ENCODE data around the gene PAH. TPM values are rescaled to one million over a fixed set of nuclear protein-coding genes. Genes with fewer than 3 reads are reported as not detected.

Gene PAH
- total and polyA plus RNA-seq, 2 of the 8 experiments (the other 6 are each of a cell fraction or from before 2014, with no cell fraction given) = 3.9 to 9.0 TPM

- TF ChIP-seq CEBPB (IDR thresholded peaks at IDR 0.05; ENCODE audit: low read depth, low read length) (no peak), BACH1 (IDR thresholded peaks at IDR 0.05; ENCODE audit: low read length) (no peak), PHF8 (conservative IDR thresholded peaks at IDR 0.05; ENCODE audit: low read depth, low read length) (no peak), BCL11A (IDR thresholded peaks at IDR 0.05; ENCODE audit: low read depth in 2 of 2, low read length in 2 of 2) (no peak), EGR1 (IDR thresholded peaks at IDR 0.05; ENCODE audit: borderline replicate concordance, low read depth, low read length) (no peak; the same call in 1 of the 2 replicates), EP300 (IDR thresholded peaks at IDR 0.05; ENCODE audit: borderline replicate concordance in 1 of 2, low read depth in 2 of 2, low read length in 2 of 2) (no peak), EZH2 (IDR thresholded peaks at IDR 0.05; ENCODE audit: low read depth, low read length, severe bottlenecking) (peak; percentile 89), HDAC2 (IDR thresholded peaks at IDR 0.05; ENCODE audit: borderline replicate concordance in 1 of 2, low read depth in 2 of 2, low read length in 2 of 2) (no peak), RFX5 (IDR thresholded peaks at IDR 0.05; ENCODE audit: borderline replicate concordance, low read depth, low read length) (no peak), E2F6 (IDR thresholded peaks at IDR 0.05) (peak; percentile 28; the same call in 1 of the 2 replicates), SP1 (IDR thresholded peaks at IDR 0.05; ENCODE audit: low read depth, low read length) (no peak), NRF1 (IDR thresholded peaks at IDR 0.05; ENCODE audit: low read depth, low read length) (no peak), RAD21 (IDR thresholded peaks at IDR 0.05 in 1 of 2, conservative IDR thresholded peaks at IDR 0.05 in 1 of 2; ENCODE audit: low read depth in 2 of 2, low read length in 2 of 2) (no peak), ATF3 (IDR thresholded peaks at IDR 0.05; ENCODE audit: insufficient read depth, low read depth, low read length) (no peak), TAF7 (optimal IDR thresholded peaks at IDR 0.05; ENCODE audit: borderline replicate concordance, low read depth, low read length) (no peak), TAF1 (IDR thresholded peaks at IDR 0.05; ENCODE audit: low read depth, low read length) (0 out of 2 replicates have a peak, but pooled peaks have one; percentile 17), USF2 (IDR thresholded peaks at IDR 0.05; ENCODE audit: low read length) (no peak), GTF2F1 (IDR thresholded peaks at IDR 0.05; ENCODE audit: borderline replicate concordance, low read depth, low read length) (no peak), CHD1 (IDR thresholded peaks at IDR 0.05; ENCODE audit: low read depth, low read length) (no peak)
These were observed 41.2 kb upstream of the PAH start (continued) for GRCh38 chr12:102958073-102958829.

Data from H1 (cell line).